Mammary epithelial cell (primary cell): ENCODE data around the gene CNTNAP2.

ENCODE experiments used
- CTCF ChIP-seq, 2 donors: IDR thresholded peaks in 1 of 2; conservative IDR thresholded peaks in 1 of 2; 2 replicates each; pipeline ENCODE4 v1.5.1; 2011 to 2012; ENCODE audit warnings: inconsistent platforms in 2 of 2, low read length in 2 of 2, mild to moderate bottlenecking in 2 of 2, control low read depth in 1 of 2, low read depth in 1 of 2; ENCODE audit not compliant: insufficient read depth in 1 of 2; ENCODE audit errors: extremely low read depth in 1 of 2
- EZH2 ChIP-seq: IDR thresholded peaks from 2 replicates; pipeline ENCODE4 v1.6.1; 2012; ENCODE audit warnings: low read length, inconsistent platforms, borderline replicate concordance

- TF ChIP-seq CTCF (conservative IDR thresholded peaks at IDR 0.05 in 1 of 2, IDR thresholded peaks at IDR 0.05 in 1 of 2; ENCODE audit: extremely low read depth in 1 of 2, insufficient read depth in 1 of 2, low read depth in 1 of 2, low read length in 2 of 2) (no peak), EZH2 (no peak)
These were observed 936.2 kb downstream of the CNTNAP2 start for GRCh38 chr7:147052818-147053217.
